NCI-H1436 treated with DMSO at 0.1 percent for 48 hours (cell line): ENCODE data around the gene TMEM151A.
"Not testable (repeated sequence)": the region's sequence is repeated elsewhere in the genome, so short reads cannot be mapped to it uniquely, and the experiment has no call there.

ENCODE experiments used
- DNase-seq: peaks from one replicate; lab custom pipeline; 2025; lab: John Stamatoyannopoulos, UW

The TMEM151A gene

DNA sequence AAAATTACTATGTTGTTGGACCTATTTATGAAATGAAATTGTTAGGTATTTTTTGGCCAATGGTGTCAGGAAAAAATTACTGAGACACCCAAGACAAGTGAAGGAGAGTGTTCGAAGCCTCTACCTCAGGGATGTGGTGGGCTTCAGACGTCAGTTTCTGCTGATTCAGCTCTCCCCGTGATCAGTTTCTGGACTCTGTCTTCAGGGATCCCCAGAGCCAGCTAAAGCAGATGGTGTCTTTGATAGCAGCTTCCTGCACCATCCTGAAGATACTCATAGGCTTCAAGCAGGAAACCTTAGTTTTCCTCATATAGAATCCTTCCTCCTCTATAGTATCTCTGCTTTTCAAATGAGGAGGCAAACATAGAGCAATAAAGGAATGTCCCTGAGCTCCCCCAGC is 17.8 kb downstream of the TMEM151A start:
- no peak for DNase-seq

DNA sequence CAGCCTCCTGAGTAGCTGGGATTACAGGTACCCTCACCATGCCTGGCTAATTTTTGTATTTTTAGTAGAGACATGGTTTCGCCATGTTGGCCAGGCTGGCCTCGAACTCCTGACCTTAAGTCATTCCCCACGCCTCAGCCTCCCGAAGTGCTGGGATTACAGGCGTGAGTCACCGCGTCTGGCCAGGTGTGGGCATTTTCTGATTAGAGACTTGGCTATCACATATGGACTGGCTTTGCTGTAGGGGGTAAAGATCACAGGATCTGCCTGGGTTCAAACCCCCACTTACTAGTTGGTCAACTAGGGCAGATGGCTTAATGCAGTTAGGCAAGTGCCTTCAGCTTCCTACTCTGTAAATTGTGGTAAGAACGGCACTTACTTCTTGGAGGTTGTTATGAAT is 18.6 kb downstream of the TMEM151A start:
- DNase-seq = no peak

DNA sequence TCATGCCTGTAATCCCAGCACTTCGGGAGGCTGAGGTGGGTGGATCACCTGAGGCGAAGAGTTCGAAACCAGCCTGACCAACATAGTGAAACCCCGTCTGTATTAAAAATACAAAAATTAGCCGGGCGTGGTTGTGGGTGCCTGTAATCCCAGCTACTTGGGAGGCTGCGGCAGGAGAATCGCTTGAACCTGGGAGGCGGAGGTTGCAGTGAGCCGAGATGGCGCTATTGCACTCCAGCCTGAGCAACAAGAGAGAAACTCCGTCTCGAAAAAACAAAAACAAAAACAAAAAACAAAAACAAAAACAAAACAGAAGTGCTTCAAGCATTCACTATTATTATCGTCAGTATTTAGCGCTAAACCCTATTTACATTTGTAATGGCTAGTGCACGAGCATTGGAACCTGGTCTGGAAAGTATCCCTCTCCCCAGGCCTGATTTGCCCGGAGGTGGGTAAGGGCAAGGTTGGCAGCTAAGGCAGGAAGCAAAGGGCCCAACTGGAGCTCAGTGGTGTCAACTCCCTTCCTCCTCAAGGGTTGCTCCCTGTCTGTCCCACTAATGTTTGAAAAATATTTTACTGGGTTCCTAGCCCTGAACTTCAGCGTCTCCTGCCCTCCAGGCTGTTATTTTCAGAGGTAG is 19.2 kb downstream of the TMEM151A start:
- not testable (repeated sequence) for DNase-seq

DNA sequence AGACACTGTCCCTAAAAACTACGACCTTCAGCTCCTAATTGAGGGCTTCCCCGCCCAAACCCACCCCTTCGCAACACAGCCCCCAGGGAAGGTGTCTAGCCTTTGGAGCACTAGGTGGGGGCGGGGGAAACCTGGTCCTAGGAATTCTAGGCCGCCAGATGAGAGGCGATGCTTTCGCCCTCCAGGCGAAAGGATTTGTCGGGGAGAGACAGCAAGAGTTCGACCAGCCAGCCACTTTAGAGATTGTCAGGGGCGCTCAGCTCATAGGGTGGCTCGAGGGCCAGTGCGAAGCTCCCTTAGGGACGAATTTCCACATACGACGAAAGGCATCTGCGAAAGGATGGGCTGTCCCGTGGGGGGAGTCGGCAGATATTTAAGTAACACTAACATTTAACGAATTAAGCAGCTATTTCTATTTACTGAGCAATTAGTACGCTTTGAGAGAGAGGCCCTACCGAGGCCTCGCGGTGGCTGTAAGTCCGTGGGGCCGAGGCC is 19.8 kb downstream of the TMEM151A start:
- DNase-seq = no peak

DNA sequence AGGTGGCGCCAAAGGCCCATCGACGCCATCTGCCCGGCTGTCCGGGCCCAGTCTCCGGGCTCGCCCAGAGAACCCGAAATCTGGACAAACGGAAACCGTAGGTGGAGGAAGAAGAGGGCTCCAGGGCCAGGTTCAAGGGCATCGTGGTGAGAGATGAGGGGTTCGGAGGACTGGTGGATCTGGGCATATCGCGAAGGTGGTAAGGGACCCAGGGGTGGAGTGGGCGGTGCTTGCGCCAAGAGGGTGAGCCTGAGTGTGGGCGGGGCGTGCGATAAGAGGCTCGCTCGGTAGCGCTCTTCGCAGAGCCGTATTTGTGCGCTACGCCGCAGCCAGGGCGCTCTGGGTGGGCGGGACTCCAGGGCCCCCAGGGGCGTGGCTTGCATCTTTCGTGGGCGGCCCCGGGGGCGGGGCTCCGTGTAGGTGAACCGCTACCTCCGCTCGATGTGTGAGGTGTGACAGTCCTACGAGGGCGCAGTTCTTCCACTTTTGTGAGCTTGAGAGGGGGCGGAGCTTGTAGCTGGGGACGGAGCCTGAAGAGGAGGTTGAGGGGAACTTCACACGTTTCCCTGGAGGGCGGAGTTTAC is 20.4 kb downstream of the TMEM151A start:
- peak; percentile 81 for DNase-seq

DNA sequence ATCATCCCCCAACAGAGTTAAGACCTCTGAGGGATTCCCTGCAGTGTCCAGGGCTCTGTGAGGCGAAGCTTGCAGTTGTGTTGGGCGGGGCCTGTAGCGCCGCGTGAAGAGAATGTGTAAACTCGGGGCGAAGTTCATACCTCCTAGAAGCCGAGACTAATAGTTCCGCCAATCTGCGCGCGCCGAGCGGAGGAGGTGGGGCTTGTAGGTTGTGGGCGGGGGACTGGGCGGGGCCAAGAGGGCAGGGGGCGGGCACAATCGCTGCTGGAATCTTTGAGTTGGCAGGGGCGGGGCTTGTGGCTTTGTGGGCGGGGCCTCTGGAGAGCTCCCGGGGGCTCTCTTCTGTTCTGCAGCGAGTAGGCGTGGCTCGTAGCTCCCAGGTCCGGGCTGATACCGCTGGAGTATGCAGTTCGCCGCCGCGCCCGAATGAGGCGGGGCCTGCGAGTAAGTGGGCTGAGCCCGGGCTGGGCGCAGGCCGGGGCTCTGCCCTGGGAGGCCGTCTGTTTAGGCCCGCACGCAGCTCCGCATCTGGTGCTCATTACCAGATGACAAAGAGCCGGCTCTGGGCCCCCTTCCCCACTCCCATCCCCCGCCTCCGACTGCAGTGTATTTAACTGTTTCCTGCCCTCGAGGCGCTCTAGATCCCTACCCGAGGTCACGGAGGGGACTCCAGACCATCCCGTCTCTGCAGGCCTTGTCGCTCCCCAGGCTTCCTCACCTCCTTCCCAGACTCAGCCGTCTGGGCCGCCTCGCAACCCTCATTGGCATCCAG is 21.0 kb downstream of the TMEM151A start:
- peak; percentile 88 for DNase-seq

DNA sequence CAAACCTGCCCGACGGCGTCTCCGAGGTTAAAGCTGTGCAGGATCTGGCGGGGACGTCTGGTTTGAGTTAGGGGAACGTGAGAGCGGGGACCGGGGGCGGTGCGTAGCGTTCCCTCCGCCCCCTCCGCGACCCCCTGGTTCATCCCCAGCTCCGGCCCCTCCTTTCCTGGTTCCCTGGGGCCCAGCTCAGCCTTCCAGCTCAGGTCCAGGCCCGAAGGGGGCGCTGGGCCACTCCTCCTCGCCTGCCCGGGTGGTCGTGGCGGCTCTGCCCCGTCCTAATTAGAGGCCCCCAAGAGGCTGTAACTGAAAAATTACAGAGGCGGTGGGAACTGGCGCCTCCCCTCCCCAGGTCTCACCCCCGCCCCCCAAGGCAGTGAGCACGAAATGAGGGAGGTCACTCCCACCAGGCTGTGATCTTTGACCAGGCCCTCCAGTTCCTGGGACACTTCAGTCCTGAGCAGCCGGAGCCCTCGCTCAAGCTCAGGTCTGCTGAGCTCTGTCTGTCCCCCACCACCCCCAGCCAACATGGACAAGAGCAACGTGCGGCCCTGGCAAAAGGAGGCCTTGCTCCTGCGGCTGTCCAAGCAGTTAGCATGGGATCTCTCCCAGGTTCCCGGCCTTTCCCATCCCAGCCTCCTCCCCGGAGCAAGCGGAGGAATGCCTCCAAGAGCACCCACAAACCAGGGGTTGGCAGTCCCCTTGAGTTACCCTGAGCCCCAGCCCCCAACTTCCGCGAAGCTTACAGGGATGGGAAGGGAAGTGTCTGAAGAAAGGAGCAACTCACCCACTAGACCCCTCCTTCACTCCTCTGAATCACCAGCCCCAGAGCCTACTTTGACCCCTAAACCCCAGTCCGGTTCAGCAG is 21.9 kb downstream of the TMEM151A start:
- no peak for DNase-seq

DNA sequence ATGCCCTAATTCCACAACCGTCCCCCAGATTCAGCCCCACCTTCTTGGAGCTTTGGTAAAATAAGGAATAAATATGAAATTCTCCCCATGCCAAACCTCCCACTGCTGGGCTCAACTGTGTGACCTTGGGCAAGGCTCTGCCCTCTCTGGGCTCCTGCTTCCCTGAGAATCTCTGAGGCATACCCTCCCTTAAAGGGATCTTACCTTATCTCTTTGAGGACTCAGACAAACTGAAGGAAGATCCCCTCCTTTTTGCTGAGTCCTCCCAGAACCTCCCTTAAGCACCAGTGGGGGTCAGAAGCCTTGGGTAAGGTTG is 22.4 kb downstream of the TMEM151A start:
- no peak for DNase-seq

DNA sequence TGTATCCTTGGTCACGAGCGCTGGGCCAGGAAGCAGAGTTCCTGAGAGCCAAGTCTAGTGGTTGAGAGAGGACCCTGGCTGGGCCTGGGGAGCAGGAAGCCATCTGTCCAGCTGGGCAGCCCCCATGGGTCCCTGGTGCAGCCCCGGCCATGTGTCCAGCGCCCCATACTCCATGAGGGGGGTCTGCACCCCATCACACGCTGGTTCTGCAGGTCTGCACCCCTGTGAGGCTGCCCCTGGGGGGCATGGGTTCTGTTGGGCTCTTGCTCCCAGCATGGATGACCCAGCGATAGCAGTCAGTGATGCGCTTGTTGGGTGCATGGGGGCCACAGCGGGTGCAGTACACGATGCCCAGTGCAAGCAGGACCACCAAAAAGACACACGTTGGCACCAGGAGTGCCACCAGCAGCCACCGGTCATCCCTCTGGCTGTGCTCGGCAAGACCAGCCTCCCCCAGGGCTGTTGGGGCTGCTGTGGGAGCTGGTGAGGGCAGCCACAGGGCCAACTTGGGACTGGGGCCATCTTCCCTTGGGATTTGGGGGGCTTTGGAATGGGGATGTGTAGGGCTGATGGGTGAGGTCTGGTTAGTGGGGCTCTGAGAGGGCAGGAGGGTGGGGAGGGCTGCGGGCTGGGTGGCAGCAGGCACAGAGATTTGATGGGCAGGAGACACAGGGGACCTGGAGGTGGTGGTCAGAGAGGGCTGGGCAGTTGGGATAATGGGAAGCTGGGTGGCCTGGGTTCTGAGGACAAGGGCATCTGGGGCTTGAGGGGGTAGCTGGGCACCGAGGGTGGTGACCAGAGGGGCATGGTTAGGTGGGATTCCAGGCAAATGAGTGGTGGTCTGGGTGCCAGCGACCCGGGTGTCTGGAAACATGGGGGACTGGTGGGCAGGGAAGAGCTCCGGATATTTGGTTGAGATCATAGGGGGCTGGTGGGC is 23.1 kb downstream of the TMEM151A start:
- DNase-seq = no peak

DNA sequence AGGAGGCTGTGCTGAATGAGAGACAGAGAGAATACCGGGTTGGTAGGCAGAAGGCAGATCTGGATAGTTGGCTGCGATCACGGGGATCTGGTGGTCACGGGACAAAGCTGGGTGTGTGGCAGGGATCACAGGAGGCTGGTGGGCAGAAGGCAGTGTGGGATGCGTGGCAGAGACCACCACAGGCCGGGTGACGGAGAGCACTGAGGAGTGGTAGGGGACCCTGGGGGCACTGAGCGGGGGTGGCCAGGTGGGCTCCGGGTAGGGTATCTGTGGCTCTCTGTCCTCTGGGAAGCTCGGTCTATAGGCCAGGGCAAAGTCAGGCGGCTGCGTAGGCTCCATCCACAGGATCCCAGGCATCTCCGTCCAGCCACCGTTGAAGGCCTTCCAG is 23.8 kb downstream of the TMEM151A start:
- DNase-seq = no peak

DNA sequence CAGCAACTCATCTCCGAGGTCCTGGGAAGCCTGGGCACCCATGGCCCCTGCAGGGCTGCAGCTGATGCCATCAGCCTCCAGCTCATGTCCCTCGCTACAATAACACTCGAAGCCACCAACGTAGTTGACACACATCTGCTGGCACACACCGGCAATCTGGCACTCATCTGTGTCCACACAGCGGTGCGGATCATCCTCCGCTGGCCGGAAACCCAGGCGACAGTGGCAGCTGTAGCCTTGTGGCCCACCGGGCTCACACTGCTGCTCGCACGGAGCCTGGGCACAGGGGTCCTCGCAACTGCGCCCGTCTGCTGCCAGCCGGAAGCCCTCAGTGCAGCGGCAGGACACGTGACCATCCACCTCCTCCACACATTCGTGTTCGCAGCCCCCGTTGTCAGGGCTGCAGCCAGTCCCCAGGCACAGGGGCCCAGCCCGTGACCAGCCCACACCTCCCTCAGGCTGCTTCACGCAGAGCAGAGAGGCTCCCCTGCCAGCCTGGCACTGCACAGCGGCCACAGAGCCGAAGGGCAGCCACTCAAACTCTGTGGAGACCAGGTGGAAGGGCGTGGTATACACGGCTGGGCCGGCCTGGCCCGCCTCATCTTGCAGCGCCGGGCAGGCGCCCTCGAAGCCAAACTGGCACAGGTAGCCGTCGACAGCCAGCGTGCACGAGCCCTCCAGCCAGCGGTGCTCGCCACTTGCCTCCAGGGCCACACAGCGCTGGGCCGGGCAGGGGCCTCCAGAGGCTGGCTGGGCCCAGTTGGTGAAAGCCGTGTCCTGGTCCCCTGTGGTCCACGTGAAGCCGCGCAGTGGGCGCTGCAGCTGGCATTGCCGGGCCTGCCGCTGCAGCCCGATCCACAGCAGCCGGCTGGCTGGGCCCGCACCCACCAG is 24.5 kb downstream of the TMEM151A start:
- DNase-seq = no peak

GRCh38 chr11:66316849-66317251 is 25.2 kb downstream of the TMEM151A start, which contains the start of gene CD248:
TSS of gene CD248 (minus strand) at chr11:66317044. CDS start at chr11:66317027, 17 bp downstream.
- no peak for DNase-seq

DNA sequence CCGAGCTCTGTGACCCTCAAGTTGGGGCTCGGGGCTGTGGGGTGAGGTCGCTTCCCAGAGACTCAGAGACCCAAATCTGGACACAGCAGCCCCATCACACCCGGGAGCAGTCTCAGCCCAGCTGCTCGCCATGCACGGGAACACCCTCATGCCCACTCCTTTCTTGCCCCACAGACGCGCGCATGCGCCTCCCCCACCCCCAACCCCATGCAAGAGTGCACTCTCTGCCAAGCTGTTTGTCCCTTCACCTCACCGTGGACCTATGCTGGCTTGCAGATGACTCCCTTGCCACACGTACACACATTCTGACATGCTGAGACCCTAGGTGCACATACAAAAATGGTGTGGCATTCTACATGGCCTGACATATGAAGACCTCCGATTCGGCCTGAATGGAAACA is 25.6 kb downstream of the TMEM151A start:
- DNase-seq = no peak

DNA sequence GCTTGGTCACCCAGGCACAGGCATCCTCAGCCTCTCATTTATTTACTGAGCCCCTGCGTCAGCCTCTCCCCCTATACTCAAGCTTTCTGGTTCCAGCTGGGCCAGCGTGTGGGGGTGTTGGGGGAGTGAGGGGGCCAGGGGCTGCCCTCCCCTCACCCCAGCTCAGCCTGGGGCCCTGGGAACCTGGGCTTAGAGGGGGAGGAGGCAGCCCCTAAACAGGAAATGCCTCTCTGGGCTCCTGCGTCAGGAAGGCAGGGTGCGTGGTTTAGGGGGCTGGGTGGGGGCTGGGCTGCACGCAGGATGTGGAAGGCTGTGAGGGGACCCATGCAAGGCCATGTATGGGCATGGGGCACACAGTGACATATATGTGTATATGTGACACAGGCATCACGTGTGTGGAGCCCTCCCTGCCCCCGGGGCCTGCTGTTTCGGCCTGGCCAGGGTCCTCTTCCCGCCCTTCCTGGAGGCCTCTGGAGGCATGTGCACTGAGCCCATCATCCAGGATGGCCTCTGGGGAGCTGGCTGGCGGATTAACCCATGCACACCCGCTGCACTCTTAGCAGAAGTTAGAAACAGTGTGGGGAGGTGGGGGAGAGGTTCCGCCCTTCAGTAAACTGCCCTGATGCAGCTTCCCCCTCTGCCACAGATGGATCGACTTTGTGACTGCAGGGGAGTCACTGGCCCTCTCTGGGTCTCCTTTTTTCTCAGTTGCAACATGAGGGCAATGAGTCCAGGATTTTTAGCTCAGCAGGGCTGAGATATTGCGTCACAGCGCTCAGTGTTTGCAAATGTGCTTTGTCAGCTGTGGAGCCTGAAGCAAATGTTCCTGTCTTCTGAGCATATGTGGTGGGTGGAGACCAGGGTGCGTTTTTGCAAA is 26.3 kb downstream of the TMEM151A start:
- DNase-seq = no peak

- DNase-seq = no peak
These were observed 26.9 kb downstream of the TMEM151A start for GRCh38 chr11:66318600-66318970.

DNA sequence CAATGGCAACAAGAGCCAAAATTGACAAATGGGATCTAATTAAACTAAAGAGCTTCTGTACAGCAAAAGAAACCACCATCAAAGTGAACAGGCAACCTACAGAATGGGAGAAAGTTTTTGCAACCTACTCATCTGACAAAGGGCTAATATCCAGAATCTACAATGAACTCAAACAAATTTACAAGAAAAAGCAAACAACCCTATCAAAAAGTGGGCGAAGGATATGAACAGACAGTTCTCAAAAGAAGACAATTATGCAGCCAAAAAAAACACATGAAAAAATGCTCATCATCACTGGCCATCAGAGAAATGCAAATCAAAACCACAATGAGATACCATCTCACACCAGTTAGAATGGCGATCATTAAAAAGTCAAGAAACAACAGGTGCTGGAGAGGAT is 28.6 kb downstream of the TMEM151A start:
- DNase-seq = not testable (repeated sequence)

DNA sequence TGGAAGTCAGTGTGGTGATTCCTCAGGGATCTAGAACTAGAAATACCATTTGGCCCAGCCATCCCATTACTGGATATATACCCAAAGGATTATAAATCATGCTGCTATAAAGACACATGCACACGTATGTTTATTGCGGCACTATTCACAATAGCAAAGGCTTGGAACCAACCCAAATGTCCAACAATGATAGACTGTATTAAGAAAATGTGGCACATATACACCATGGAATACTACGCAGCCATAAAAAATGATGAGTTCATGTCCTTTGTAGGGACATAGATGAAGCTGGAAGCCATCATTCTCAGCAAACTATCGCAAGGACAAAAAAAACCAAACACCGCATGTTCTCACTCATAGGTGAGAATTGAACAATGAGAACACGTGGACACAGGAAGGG is 29.1 kb downstream of the TMEM151A start:
- not testable (repeated sequence) for DNase-seq

- DNase-seq = no peak
These were observed 29.9 kb downstream of the TMEM151A start for GRCh38 chr11:66321606-66322005.

DNA sequence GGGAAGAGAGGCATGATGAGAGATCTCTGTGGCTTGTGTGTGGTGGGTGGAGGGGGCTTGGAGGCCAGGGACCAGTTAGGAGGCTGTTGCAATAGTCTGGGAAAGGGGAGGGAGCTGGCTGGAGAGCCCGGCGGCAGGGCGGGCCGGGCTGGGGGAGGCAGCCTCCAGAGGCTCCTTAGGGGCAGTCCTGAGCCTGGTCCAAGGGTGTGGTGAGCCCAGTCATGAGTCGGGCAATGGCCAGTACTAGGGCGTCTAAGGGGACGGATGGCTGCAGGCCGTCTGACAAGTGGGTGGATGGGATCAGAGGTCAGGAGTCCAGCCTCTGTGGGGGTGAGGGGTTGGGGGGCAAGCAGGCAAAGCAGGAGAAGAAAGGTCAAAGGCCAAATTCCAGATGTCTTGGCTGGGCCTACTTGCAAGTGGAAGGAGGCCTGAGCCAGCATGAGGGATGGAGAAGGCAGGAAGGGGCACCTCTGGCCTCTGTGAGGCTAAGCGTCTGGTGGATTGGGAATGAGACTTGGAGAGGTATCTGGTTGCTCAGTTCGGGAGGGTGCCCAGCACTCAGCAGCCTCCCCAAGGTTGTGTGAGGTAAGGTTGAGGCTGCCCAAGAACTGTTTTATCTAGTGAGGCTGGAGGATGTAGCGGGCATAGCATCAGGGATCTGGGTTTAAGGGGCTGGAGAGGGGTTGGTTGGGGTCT is 31.2 kb downstream of the TMEM151A start:
- DNase-seq = no peak
